GM23338 (cell line): ENCODE results near the gene C1orf141. TPM values are rescaled to one million over a fixed set of nuclear protein-coding genes. Genes with fewer than 3 reads are reported as not detected.

Experiments
- ATAC-seq: fragments of 200-7000 bp; cut with Tn5 transposase; 3 replicates; pipeline ENCODE4 v1.9.1; 2020
- DNase-seq: peaks from one replicate; pipeline ENCODE4 v3.0.0-alpha.2; 2015; ENCODE audit warnings: low spot score
- H2AFZ ChIP-seq: fragments of 200-600 bp; sonication (generic); 2 replicates; pipeline ENCODE4 v1.8.0; 2016; ENCODE audit warnings: antibody characterized with exemption, mild to moderate bottlenecking, moderate library complexity
- H3F3A ChIP-seq: fragments of 200-600 bp; sonication (generic); replicated peaks from 2 replicates; pipeline ENCODE4 v1.8.0; 2017; ENCODE audit warnings: antibody characterized with exemption, mixed run types, low read depth
- H3K27ac ChIP-seq: fragments of 200-600 bp; sonication (generic); 2 replicates; pipeline ENCODE4 v1.6.1; 2016; ENCODE audit warnings: low read depth
- H3K27me3 ChIP-seq: fragments of 200-600 bp; sonication (generic); 2 replicates; pipeline ENCODE4 v1.8.0; 2016; ENCODE audit warnings: mild to moderate bottlenecking, mixed run types, moderate library complexity; ENCODE audit not compliant: insufficient read depth
- H3K36me3 ChIP-seq: fragments of 200-600 bp; sonication (generic); 2 replicates; pipeline ENCODE4 v1.8.0; 2016; ENCODE audit warnings: mild to moderate bottlenecking; ENCODE audit not compliant: insufficient read depth
- H3K4me1 ChIP-seq: fragments of 200-600 bp; sonication (generic); 2 replicates; pipeline ENCODE4 v1.8.0; 2016; ENCODE audit warnings: mild to moderate bottlenecking, moderate library complexity; ENCODE audit not compliant: insufficient read depth
- H3K4me2 ChIP-seq: fragments of 200-600 bp; sonication (generic); 2 replicates; pipeline ENCODE4 v1.7.1; 2017; ENCODE audit warnings: mixed run types
- H3K4me3 ChIP-seq: fragments of 200-600 bp; sonication (generic); 2 replicates; pipeline ENCODE4 v1.6.1; 2016; ENCODE audit warnings: mixed run types
- H3K79me2 ChIP-seq: fragments of 200-600 bp; sonication (generic); replicated peaks from 2 replicates; pipeline ENCODE4 v1.8.0; 2017; ENCODE audit warnings: mild to moderate bottlenecking; ENCODE audit not compliant: insufficient read depth
- H3K9me2 ChIP-seq: fragments of 200-600 bp; sonication (generic); 2 replicates; pipeline ENCODE4 v1.8.0; 2017; ENCODE audit not compliant: insufficient read depth
- H4K20me1 ChIP-seq: fragments of 200-600 bp; sonication (generic); replicated peaks from 2 replicates; pipeline ENCODE4 v1.8.0; 2017; ENCODE audit warnings: mild to moderate bottlenecking; ENCODE audit not compliant: insufficient read depth
- H3K27ac Mint-ChIP-seq: 2 replicates; pipeline ENCODE4 v1.8.0; 2020; ENCODE audit warnings: inconsistent platforms, mild to moderate bottlenecking, moderate library complexity, mixed read lengths
- H3K27me3 Mint-ChIP-seq: 3 replicates; pipeline ENCODE4 v1.8.0; 2022; ENCODE audit warnings: low read depth, mild to moderate bottlenecking, moderate library complexity, mixed read lengths, inconsistent platforms; ENCODE audit not compliant: insufficient read depth, poor library complexity
- H3K36me3 Mint-ChIP-seq: 3 replicates; pipeline ENCODE4 v1.8.0; 2021; ENCODE audit warnings: low read depth, mild to moderate bottlenecking, inconsistent platforms, moderate library complexity, mixed read lengths
- H3K4me1 Mint-ChIP-seq: 3 replicates; pipeline ENCODE4 v1.8.0; 2020; ENCODE audit warnings: mild to moderate bottlenecking, inconsistent platforms, mixed read lengths
- H3K4me3 Mint-ChIP-seq: 3 replicates; pipeline ENCODE4 v1.8.0; 2021; ENCODE audit warnings: moderate library complexity, mild to moderate bottlenecking, inconsistent platforms, mixed read lengths
- H3K9me3 Mint-ChIP-seq: 3 replicates; pipeline ENCODE4 v1.8.0; 2020; ENCODE audit warnings: moderate library complexity, mild to moderate bottlenecking, inconsistent platforms, mixed read lengths
- CREB1 ChIP-seq: fragments of 250-450 bp; sonication (Bioruptor Pico); IDR thresholded peaks from 2 replicates; pipeline ENCODE4 v1.5.0; 2020; ENCODE audit warnings: low read depth, mild to moderate bottlenecking, moderate library complexity
- CTCF ChIP-seq, 2 experiments: fragments of 200-600 bp in 1 of 2; sonication (generic) in 1 of 2; conservative IDR thresholded peaks; 2 replicates each; pipeline versions ENCODE4 v1.5.1 to v1.6.1; 2016 to 2017; ENCODE audit warnings: antibody characterized with exemption in 2 of 2, low read depth in 2 of 2, mild to moderate bottlenecking in 2 of 2, moderate library complexity in 1 of 2
- ETS1 ChIP-seq: IDR thresholded peaks from 2 replicates; pipeline ENCODE4 v1.6.1; 2016; ENCODE audit warnings: antibody characterized with exemption
- EZH2phosphoT487 ChIP-seq: fragments of 200-600 bp; sonication (generic); IDR thresholded peaks from one replicate; pipeline ENCODE4 v1.8.1; 2018; ENCODE audit warnings: antibody characterized with exemption; ENCODE audit not compliant: unreplicated experiment
- JUNB ChIP-seq: IDR thresholded peaks from one replicate; pipeline ENCODE4 v1.6.1; 2016; ENCODE audit warnings: antibody characterized with exemption; ENCODE audit not compliant: unreplicated experiment
- NANOG ChIP-seq: IDR thresholded peaks from 2 replicates; pipeline ENCODE4 v1.6.1; 2016; ENCODE audit warnings: antibody characterized with exemption, borderline replicate concordance
- POLR2AphosphoS5 ChIP-seq: IDR thresholded peaks from 2 replicates; pipeline ENCODE4 v1.6.1; 2016; ENCODE audit warnings: antibody characterized with exemption, low read depth
- REST ChIP-seq: IDR thresholded peaks from one replicate; pipeline ENCODE4 v1.6.1; 2018; ENCODE audit warnings: antibody characterized with exemption; ENCODE audit not compliant: unreplicated experiment
- STAT1 ChIP-seq: IDR thresholded peaks from one replicate; pipeline ENCODE4 v1.6.1; 2016; ENCODE audit warnings: antibody characterized with exemption; ENCODE audit not compliant: unreplicated experiment
- ZNF331 ChIP-seq: fragments of 250-450 bp; sonication (Bioruptor Pico); IDR thresholded peaks from 2 replicates; pipeline ENCODE4 v1.5.0; 2020; ENCODE audit warnings: low read depth, mild to moderate bottlenecking, moderate library complexity
- ZNF462 ChIP-seq: fragments of 250-450 bp; sonication (Bioruptor Pico); IDR thresholded peaks from 2 replicates; pipeline ENCODE4 v1.5.0; 2020; ENCODE audit warnings: mild to moderate bottlenecking, moderate library complexity
- polyA plus RNA-seq: library from polyadenylated mRNA; unstranded; fragments of >200 nt; fragmentation: Nextera tagmentation; extraction: Ambion mirVana; gene quantifications from 2 replicates; pipeline ENCODE4 v1.2.1, GENCODE V29; 2016
- total RNA-seq: library from RNA; depleted of rRNA; stranded (reverse); fragments of >200 nt; shearing (Covaris generic); gene quantifications from 2 replicates; pipeline ENCODE4 v1.2.3, GENCODE V29; 2014

C1orf141 gene
- total and polyA plus RNA-seq, 2 experiments from 2014 or later: not detected

- Histone ChIP-seq H4K20me1 (no peaks in the 10 kb centered on the region), H3F3A (no peaks in the 10 kb centered on the region), H3K4me2 (no peak overlapping the region), H3K36me3 (no peaks in the 10 kb centered on the region), H3K27ac (no peak overlapping the region), H2AFZ (no peak overlapping the region), H3K4me3 (no peak overlapping the region), H3K9me2 (0 out of 2 replicates have a peak, but pooled peaks cover 3% of the 10 kb centered on the region), H3K27me3 (no peaks in the 10 kb centered on the region), H3K4me1 (no peaks in the 10 kb centered on the region), H3K79me2 (no peaks in the 10 kb centered on the region)
- no peaks in the 10 kb centered on the region; the same call in 2 of the 3 replicates for H3K4me1 Mint-ChIP-seq
- DNase-seq (no peak), ATAC-seq (no peak)
- TF ChIP-seq POLR2AphosphoS5 (no peak), NANOG (no peak), CREB1 (no peak), JUNB (no peak), ZNF331 (no peak), STAT1 (no peak), REST (no peak), EZH2phosphoT487 (no peak), CTCF (conservative IDR thresholded peaks at IDR 0.05; ENCODE audit: low read depth in 2 of 2) (no peak), ETS1 (no peak), ZNF462 (CRISPR knock-in tag) (no peak)
- no peak overlapping the region for H3K27ac Mint-ChIP-seq
- no peaks in the 10 kb centered on the region for H3K36me3 Mint-ChIP-seq
- no peak overlapping the region for H3K4me3 Mint-ChIP-seq
- H3K9me3 Mint-ChIP-seq: no peaks in the 10 kb centered on the region; the same call in 2 of the 3 replicates
- peaks cover 3% of the 10 kb centered on the region for H3K27me3 Mint-ChIP-seq
Observed at GRCh38 chr1:67120855-67121619, 13.7 kb downstream of the C1orf141 start.
